ENCODE measurements around the gene UGT2B7.

UGT2B7 gene

DNA sequence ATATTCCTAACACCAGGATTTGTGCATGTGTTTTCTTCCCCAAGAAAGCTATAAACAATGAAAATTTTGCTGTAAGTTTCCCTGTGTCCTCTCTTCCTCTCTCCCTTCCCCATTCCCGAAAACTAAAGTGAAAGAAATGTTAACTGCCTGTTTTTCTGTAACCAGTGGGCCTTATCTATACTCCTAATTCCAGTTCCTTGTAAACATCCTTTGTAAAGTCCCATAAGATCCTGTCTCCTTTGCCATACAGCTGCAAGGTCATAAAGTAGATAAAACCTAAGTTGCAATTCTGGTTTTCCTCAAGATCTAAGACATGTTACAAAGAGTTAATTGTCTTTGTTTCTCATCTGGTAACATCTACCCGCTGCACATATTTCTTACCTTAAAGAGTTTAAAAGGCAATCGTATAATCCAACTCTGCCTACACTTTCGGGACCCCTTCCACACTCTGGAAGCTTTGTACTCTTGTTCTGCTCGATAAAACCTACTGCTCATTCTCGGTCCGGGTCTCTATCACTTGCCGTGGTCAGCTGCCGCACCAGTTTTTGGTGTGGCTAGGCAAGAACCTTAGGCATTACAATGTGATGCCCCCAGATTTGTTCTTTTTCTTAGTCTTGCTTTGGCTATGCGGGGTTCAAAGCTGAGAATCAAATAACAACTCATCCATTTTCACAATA, 20.5 kb downstream of the UGT2B7 start:
- no peak for DNase-seq (ENCODE audit: low spot score)
- in situ Hi-C loops (cut with MboI; ENCODE audit: low pct_unique_long_range_greater_than_20kb, low sequenced_read_pairs, unreplicated experiment): no loop called here
- TF ChIP-seq, protein P1, sequence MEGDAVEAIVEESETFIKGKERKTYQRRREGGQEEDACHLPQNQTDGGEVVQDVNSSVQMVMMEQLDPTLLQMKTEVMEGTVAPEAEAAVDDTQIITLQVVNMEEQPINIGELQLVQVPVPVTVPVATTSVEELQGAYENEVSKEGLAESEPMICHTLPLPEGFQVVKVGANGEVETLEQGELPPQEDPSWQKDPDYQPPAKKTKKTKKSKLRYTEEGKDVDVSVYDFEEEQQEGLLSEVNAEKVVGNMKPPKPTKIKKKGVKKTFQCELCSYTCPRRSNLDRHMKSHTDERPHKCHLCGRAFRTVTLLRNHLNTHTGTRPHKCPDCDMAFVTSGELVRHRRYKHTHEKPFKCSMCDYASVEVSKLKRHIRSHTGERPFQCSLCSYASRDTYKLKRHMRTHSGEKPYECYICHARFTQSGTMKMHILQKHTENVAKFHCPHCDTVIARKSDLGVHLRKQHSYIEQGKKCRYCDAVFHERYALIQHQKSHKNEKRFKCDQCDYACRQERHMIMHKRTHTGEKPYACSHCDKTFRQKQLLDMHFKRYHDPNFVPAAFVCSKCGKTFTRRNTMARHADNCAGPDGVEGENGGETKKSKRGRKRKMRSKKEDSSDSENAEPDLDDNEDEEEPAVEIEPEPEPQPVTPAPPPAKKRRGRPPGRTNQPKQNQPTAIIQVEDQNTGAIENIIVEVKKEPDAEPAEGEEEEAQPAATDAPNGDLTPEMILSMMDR (IDR thresholded peaks at IDR 0.05; ENCODE audit: extremely low read depth, insufficient read depth, missing control alignments): no peak

DNA sequence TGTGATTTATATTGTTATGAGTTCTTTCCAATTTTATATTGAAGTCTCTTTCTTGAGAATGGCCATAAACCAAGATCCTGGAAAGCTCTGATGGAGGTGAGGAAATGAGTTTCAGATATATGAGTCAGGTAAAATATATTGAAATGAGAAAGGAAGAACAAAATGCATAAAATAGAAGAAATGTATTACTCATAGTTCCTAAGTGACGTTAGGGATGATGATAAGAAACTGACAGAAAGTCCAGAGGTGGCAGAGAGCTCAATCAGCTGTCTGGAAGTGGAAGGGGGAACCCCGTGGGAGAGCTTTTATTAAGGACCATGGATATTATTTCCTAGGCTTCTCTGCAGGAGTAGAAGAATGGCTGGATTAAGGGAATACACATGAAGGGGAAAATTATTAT, 24.6 kb downstream of the UGT2B7 start:
- DNase-seq (ENCODE audit: low spot score): no peak
- in situ Hi-C loops (cut with MboI; ENCODE audit: low pct_unique_long_range_greater_than_20kb, low sequenced_read_pairs, unreplicated experiment): no loop called here
- TF ChIP-seq, protein P1 (IDR thresholded peaks at IDR 0.05; ENCODE audit: extremely low read depth, insufficient read depth, missing control alignments): no peak

DNA sequence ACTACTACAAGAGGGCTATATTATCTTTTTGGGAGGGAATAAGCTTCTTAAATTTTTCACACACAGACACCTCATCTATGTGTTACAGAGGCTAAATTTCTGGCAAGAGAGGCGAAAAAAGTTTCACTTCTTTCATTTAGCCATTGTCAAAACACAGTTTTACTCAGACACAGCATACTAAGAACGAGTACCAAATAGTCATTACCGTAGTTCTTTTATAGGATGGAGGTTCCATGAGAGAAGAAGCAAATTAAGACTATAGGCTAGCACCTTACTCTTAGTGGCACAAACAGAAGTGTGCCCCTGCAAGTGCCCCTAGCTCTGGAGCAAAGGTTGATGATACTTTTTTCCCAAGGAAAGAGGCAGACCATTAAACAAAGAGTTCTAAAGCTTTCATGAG, 26.2 kb downstream of the UGT2B7 start:
- in situ Hi-C loops (cut with MboI; ENCODE audit: low pct_unique_long_range_greater_than_20kb, low sequenced_read_pairs, unreplicated experiment): no loop called here
- TF ChIP-seq, protein P1 (IDR thresholded peaks at IDR 0.05; ENCODE audit: extremely low read depth, insufficient read depth, missing control alignments): no peak
- DNase-seq (ENCODE audit: low spot score): no peak

DNA sequence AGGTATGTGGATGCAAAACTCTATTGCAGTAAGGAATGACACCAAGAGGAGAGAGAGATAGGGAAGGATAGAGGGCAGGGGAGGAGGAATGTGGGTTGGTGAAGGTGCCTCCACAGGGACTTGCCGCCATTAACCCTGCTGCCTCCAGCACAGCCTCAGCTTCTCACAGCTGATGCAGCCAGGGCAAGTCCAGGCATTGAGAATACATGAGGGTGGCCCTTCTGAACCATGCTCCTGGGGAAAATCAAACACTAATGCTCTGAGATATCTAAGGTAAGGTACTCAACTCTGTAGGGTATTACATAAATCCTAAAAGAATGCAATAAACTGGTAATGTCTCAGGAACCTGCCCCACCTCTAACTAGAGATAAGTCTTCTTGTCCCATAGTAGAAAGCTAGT, 28.7 kb downstream of the UGT2B7 start:
- no peak for DNase-seq (ENCODE audit: low spot score)
- in situ Hi-C loops (cut with MboI; ENCODE audit: low pct_unique_long_range_greater_than_20kb, low sequenced_read_pairs, unreplicated experiment): no loop called here
- TF ChIP-seq, protein P1 (IDR thresholded peaks at IDR 0.05; ENCODE audit: extremely low read depth, insufficient read depth, missing control alignments): no peak

DNA sequence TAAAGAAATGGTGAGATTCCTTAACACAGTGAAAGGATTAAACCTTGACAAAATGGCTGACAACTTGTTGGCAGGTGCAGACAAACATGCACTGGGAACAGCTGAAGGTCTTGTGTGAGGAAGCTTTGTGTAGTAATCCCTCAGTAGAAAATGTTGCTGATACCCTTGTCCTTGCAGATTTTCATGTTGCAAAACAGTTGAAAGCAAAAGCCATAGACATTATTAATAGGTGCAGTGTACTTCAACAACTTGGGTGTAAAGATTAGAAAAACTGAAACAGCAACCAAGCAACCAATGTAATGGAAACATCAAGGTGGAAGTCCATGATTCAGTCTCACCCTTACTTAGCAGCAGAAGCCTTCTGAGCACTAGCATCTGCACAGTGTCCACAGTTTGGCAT, 29.8 kb downstream of the UGT2B7 start:
- in situ Hi-C loops (cut with MboI; ENCODE audit: low pct_unique_long_range_greater_than_20kb, low sequenced_read_pairs, unreplicated experiment): no loop called here
- DNase-seq (ENCODE audit: low spot score): no peak
- TF ChIP-seq, protein P1 (IDR thresholded peaks at IDR 0.05; ENCODE audit: extremely low read depth, insufficient read depth, missing control alignments): no peak

DNA sequence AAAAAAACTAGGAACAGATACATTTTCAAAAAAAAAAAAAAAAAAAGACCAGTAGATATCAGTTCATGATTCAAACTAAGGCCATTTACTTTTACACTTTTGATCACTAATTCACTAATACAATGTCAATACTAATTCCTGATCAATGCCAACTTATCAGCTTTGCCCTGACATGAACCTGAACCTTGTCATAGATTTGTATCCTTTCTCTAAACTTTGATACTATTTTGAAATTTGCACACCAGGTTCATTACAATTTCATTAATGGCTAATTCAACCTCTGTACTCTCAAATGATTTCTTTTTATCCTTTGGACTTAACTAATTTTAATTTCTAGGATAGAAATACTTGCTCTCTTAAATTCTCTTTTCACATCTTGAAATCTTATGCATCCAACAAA, 37.7 kb downstream of the UGT2B7 start:
- in situ Hi-C loops (cut with MboI; ENCODE audit: low pct_unique_long_range_greater_than_20kb, low sequenced_read_pairs, unreplicated experiment): no loop called here
- TF ChIP-seq, protein P1 (IDR thresholded peaks at IDR 0.05; ENCODE audit: extremely low read depth, insufficient read depth, missing control alignments): no peak
- DNase-seq (ENCODE audit: low spot score): no peak

Measured in GM13977 (cell line).